ENCODE measurements around the gene TNKS2.
"Not testable (repeated sequence)": the region's sequence is repeated elsewhere in the genome, so short reads cannot be mapped to it uniquely, and the experiment has no call there.

Gene TNKS2

GRCh38 chr10:91879515-91880170 is 81.4 kb downstream of the TNKS2 start:
- DNase-seq = peak; percentile 19

DNA sequence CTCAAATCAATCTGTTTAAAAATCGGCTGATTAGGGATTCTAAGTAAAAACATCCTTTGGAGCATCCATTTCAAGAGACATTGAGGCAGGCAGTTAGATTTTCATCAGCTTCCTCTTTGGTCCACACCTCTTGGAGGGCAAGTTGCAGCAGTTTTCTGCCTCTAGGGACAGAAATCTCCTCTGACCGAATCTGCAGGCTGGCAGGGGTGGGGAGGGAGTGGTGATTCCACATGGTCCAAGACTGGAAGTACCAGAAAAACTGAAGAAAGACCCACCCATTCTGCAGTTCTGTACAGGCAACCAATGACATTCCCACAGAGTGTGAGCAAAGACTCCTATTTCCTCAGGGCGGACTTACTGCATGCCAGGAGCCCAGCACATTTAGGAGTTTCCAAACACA is 82.1 kb downstream of the TNKS2 start:
- no peak for DNase-seq

GRCh38 chr10:91883549-91884444 is 85.6 kb downstream of the TNKS2 start:
- DNase-seq = no peak

DNA sequence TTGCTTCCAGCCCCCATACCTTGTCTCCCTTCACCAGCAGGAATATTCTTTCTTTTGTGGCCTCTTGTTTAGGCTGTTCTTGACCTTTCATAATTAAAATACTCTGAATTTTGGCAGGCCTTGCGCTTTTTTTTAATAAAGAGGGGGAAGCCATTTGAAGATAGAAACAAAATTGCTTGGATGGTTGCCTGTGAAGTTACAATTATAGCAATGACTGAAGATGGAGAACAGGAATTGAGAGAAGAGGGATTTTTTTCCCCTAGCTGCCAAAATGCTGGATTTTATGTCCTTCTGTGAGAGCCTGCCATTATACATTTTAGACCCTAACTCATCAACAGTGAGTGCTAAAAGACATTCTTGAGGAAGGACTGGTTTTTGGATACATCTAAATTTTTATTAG is 86.3 kb downstream of the TNKS2 start:
- DNase-seq = no peak

GRCh38 chr10:91885362-91886079 is 87.3 kb downstream of the TNKS2 start:
- no peak for DNase-seq

DNA sequence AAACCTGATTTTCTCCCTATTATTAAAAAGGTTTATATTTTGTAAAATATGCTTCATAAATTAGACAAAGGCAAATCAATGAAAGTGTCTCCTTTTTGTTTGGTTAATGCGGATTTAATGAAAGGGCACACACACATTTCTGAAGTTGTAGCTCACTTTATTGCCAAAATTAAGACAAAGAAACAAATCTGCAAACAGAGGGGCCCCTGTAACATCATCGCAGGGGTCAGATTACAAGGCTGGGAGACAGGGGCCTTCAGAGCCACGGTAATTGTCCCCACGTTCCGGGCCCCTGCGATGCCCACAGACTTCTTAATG is 88.7 kb downstream of the TNKS2 start:
- no peak for DNase-seq

DNA sequence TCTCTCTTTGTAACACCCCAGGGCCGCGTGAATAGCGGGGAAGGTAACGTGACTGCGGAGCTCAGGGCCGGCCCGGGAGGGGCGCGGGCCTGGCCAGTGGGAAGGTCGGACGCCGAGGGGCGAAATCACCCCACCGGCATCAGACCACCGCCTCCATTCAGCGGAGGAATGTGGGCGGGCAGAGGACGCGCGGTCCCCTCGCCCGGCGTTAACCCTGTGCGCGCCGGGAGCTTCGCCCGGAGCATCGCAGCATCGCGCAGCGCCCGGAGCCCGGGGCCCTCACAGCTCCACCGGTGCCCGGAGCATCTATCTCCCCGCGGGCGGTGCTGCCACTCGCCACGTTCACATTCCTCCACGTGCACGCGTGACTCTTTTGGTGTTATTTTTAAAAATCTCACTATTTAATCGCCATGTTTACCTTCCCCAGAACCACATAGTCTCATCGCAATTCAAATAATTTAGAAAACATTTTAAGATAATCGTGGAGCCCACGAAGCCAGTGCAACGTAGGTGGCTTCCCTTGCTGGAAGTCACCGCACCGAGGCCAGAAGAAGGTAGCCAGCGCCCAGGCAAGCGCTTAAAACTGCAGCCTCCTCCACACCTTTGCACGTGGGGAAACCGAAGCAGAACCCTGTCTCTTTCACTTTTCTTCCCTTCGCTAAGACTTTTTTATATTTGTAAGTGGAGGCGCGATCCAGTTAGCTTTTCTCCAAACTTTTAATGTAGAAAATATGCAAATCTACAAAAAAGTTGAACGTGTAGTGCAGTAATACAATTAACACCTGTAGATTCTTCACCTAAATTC is 89.2 kb downstream of the TNKS2 start:
- DNase-seq = no peak

- no peak for DNase-seq
These were observed 93.1 kb downstream of the TNKS2 start for GRCh38 chr10:91891125-91892001.

DNA sequence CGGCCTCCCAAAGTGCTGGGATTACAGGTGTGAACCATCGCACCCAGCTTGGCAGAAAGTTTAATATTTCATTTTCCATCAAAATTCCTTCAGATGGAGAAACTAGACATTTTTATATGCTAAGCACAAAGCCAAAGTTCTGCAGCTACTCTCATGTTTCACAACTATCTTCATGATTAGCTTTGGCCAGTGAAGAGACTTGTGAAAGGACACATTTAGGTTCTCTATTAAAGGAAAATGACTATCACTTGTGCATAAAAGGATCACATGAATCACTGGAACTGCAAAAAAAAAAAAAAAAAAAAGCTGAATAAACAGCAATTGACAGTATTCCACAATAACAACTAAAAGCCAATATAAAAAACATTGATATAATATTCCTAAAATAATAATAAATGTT is 94.8 kb downstream of the TNKS2 start:
- DNase-seq = no peak

DNA sequence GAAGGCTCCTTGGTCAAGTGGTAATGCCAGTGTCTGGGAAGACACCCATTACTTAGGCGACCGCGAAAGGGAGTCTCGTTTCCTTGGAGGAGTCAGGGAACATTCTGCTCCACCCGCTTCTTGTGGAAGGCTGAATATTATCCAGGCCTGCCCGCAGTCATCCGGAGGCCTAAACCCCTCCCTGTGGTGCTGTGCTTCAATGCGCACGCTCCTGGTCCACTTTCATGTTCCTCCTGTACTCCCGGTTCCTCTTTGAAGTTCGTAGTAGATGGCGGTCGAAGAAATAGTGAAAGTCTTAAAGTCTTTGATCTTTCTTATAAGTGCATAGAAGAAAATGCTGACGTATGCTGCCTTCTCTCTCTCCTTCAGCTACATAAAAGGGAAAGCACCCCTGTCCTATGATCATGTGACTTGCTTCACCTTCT is 96.0 kb downstream of the TNKS2 start:
- DNase-seq = not testable (repeated sequence)

GRCh38 chr10:91896212-91896756 is 98.1 kb downstream of the TNKS2 start:
- DNase-seq = no peak

DNA sequence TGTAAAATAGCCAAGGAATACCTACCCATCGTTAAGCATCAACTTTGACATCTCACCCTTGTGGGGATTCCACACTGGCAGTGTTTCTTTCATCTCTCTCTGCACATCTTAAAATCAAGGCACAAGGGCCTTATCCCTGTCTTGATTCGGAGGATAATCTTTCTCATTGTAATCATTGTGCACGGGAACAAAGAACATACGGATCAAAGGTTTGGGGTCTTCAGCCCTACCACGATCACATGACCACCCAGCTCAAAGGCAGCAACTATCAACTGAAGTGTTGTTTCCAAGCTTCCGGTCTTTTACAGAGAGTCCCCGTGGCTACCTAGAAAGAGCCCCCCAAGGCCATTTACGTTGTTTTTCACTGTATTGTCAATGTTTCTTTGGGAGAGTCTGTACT is 99.2 kb downstream of the TNKS2 start:
- DNase-seq = no peak

DNA sequence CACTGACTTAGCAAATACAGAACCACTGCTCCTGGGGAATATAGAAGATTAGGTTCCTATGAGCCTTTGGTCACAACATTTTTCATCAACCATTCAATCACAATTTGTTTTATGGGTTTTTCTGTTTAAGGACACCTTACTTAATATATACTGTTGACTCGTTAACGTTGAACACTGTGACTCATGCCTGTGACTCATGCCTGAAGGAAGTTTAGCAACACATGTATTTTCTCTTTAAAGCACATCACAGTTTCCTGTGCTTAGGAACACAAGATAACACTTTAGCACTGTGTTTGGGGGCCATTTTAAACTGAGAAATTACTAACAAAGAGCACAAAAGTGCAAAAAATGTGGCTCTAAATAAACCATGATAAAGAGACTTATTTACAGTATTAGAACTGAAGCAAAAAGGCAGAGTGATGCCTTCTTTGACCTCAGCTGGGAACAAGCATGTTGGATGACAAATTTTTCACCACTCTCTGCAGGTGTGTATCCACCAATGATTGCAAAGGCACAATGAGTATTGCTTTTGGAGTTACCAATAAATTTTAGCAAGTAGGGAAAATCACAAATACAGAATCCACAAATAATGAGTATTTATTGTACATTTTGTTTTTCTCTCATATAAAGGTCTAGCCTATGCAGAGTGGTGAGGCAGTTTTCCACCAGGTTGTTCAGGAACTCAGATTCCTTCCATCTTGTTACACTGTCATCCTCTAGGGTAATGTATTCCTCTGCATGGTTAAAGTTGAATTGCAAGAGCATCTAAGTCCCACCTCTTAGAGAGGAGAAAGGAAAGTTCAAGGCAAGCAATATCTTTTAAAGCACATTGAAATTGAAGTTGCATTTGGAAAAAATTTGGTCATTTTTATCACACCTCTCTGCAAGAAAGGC is 103.8 kb downstream of the TNKS2 start:
- DNase-seq = peak; percentile 10

- no peak for DNase-seq
These were observed 108.9 kb downstream of the TNKS2 start for GRCh38 chr10:91907033-91907594.

GRCh38 chr10:91907914-91908336 is 109.7 kb downstream of the TNKS2 start:
- DNase-seq = no peak

DNA sequence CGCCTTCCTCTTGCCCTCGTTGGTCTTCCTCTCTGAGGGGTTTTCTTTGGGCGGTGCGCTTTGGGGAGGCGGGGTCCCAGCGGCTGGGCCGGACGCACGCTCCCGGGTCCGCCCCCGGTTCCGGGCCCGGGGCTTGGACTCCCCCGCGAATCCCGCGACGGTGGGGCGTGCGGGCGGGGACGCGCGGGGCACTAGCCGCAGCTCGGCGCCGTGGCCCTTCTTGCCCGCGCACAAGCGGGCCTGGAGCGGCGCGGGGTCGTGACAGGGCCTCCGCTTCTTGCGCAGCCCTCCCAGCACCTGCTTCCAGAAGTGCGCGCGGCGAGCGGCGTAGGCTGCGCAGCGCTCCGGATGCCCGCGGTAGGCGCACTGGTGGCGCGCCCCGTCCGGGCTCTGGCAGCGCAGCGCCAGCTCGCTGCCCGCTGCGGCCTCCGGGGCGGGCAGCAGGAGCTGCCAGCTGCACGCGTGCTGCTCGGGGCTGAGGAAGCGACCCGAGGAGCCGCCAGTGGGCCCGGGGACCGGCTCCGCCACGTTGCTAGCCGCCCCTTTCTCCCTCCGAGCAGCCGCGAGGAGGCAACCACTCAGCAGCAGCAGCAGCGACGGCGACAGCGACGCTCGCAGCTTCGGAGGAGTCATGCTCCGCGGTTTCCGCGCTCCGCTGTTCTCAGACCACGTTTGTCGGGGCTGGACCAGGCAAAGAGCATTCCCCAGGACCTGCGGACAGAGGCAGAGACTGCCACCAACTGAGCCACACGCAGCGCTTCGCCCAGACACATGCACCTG is 110.3 kb downstream of the TNKS2 start:
- peak; percentile 48 for DNase-seq

DNA sequence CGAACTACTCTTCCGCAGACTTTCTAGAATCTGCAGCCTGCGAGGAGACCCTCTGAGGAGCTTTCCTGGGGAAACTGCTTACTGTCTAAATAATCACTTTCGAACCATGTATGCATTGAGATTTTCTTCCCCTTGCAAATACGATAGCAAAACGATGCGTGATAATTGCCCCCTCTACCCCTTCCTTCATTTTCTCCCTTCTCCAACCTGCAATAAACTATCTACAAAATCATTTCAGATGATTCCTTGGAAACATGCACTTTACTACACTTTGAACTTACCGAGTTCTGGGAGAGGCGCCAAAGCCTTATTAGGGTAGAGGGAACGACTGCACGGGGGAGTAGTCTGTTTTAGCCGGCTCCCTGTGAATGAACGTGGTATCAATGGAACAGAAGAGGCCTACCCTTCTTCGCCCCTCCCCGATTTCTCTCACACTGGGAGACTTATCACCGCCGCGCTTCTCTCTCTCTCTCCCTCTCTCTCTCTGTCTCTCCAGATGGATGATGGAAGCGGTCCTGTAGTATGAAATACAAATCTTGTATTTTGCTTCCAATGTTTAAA is 111.0 kb downstream of the TNKS2 start, which contains the start of gene FGFBP3:
TSS of gene FGFBP3 (minus strand) at position 370 of the 561 bp plus-strand sequence. CDS start 517 bp downstream, outside the sequence.
- peak; percentile 83 for DNase-seq

- DNase-seq = no peak
These were observed 112.2 kb downstream of the TNKS2 start for GRCh38 chr10:91910467-91910866.
